ENCODE measurements around the gene AGR3.

The AGR3 gene

GRCh38 chr7:16881844-16882243 lies at the start of gene AGR3:
TSS of gene AGR3 (minus strand) at chr7:16881983. CDS start at chr7:16878618, 3,365 bp downstream.
- TF ChIP-seq ZFX (IDR thresholded peaks at IDR 0.05; ENCODE audit: borderline replicate concordance), result no peak
- TF ChIP-seq, protein P1, sequence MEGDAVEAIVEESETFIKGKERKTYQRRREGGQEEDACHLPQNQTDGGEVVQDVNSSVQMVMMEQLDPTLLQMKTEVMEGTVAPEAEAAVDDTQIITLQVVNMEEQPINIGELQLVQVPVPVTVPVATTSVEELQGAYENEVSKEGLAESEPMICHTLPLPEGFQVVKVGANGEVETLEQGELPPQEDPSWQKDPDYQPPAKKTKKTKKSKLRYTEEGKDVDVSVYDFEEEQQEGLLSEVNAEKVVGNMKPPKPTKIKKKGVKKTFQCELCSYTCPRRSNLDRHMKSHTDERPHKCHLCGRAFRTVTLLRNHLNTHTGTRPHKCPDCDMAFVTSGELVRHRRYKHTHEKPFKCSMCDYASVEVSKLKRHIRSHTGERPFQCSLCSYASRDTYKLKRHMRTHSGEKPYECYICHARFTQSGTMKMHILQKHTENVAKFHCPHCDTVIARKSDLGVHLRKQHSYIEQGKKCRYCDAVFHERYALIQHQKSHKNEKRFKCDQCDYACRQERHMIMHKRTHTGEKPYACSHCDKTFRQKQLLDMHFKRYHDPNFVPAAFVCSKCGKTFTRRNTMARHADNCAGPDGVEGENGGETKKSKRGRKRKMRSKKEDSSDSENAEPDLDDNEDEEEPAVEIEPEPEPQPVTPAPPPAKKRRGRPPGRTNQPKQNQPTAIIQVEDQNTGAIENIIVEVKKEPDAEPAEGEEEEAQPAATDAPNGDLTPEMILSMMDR (IDR thresholded peaks at IDR 0.05), result no peak
- no peak within 1 kb of the TSS for H3K27ac ChIP-seq

DNA sequence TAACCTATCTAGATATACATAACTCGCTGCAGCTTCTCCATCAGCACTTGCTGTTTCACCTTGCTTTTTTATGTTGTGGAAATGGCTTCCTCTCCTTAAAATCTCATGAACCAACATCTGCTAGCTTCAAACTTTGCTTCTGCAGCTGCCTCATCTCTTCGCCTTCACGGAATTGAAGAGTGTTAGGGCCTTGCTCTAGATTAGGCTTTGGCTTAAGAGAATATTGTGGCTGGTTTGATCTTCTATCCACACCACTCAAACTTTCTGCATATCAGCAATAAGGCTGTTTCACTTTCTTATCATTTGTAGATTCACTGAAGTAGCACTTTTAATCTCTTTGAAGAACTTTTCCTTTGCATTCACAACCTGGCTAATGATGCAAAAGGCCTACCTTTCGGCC lies 49.2 kb upstream of the AGR3 start:
- TF ChIP-seq ZFX (IDR thresholded peaks at IDR 0.05; ENCODE audit: borderline replicate concordance), result no peak
- TF ChIP-seq, protein P1 (IDR thresholded peaks at IDR 0.05), result no peak
- no peak overlapping the region for H3K27ac ChIP-seq

DNA sequence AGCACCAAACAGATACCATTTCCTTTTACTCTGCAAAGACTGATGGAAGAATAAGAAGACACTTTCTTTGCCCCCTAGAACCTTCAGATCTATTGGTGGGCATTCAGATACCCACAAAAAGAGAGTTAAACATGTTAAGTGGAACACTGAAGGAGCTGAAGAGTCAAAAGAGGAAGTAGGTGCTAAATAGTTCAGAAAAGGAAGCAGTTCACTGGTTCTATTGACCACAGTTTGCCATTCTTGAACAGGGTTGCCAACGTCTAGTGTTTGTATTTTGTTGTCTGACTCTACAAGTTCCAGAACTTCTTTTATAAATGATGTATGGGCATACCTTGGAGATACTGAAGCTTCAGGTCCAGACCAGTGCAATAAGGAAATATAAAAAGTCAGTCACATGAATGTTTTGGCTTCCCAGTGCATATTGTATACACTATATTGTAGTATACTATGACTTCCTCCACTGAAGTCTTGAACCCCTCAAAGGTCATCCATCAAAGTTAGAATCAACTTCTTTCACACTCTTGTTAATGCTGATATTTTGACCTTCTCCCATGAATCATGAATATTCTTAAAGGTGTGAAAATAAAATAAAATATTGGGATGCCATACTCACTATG lies 47.5 kb upstream of the AGR3 start:
- H3K27ac ChIP-seq, result no peak overlapping the region
- TF ChIP-seq, protein P1 (IDR thresholded peaks at IDR 0.05), result no peak
- no peak for TF ChIP-seq ZFX (IDR thresholded peaks at IDR 0.05; ENCODE audit: borderline replicate concordance)

- no peak overlapping the region for H3K27ac ChIP-seq
- TF ChIP-seq ZFX (IDR thresholded peaks at IDR 0.05; ENCODE audit: borderline replicate concordance), result no peak
- TF ChIP-seq, protein P1 (IDR thresholded peaks at IDR 0.05), result no peak
These were observed 45.1 kb upstream of the AGR3 start for GRCh38 chr7:16926861-16927260.

- H3K27ac ChIP-seq, result no peak overlapping the region
- TF ChIP-seq, protein P1 (IDR thresholded peaks at IDR 0.05), result peak; percentile 67
- no peak for TF ChIP-seq ZFX (IDR thresholded peaks at IDR 0.05; ENCODE audit: borderline replicate concordance)
These were observed 44.5 kb upstream of the AGR3 start for GRCh38 chr7:16926283-16926682.

- no peak overlapping the region for H3K27ac ChIP-seq
- TF ChIP-seq, protein P1 (IDR thresholded peaks at IDR 0.05), result no peak
- no peak for TF ChIP-seq ZFX (IDR thresholded peaks at IDR 0.05; ENCODE audit: borderline replicate concordance)
These were observed 43.8 kb upstream of the AGR3 start for GRCh38 chr7:16925609-16926008.

DNA sequence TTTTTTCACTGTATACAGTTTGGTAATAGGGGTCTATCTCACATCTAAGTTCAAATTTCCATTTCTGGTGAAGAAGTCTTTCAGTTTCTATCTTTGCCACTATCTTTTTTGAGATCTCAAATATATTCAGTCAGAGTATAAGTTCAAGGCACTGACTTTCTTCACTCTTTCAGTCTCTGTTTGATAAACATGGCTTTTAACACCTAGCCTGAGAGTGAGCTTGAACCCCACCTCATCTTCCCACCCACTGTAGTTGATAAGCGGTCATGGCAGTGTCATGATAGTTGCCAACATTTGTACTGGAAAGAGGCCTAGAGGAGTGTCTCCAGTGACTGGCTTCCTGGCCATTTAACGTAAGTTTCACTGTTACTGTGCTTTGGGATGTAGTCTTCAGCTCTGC lies 41.2 kb upstream of the AGR3 start:
- TF ChIP-seq ZFX (IDR thresholded peaks at IDR 0.05; ENCODE audit: borderline replicate concordance), result no peak
- TF ChIP-seq, protein P1 (IDR thresholded peaks at IDR 0.05), result no peak
- no peak overlapping the region for H3K27ac ChIP-seq

Data from 22Rv1 (cell line).